Daoy (cell line): Measurements from ENCODE around the gene IGFBP5. TPM values are rescaled to one million over a fixed set of nuclear protein-coding genes. Genes with fewer than 3 reads are reported as not detected.
A peak's percentile ranks its signal among the peaks of the same experiment; 100 is the strongest.

Experiments used
- DNase-seq: peaks from one replicate; pipeline ENCODE4 v3.0.0-alpha.2; 2015; ENCODE audit warnings: low read depth
- total RNA-seq: library from RNA; depleted of rRNA; stranded (reverse); fragments of >200 nt; shearing (Covaris generic); gene quantifications from 2 replicates; pipeline ENCODE4 v1.2.3, GENCODE V29; 2014

The IGFBP5 gene
- total RNA-seq, 1 experiment from 2014 or later: 2.9 TPM

- DNase-seq: no peak
Measured at GRCh38 chr2:216665717-216666116, 29.6 kb downstream of the IGFBP5 start.

DNA sequence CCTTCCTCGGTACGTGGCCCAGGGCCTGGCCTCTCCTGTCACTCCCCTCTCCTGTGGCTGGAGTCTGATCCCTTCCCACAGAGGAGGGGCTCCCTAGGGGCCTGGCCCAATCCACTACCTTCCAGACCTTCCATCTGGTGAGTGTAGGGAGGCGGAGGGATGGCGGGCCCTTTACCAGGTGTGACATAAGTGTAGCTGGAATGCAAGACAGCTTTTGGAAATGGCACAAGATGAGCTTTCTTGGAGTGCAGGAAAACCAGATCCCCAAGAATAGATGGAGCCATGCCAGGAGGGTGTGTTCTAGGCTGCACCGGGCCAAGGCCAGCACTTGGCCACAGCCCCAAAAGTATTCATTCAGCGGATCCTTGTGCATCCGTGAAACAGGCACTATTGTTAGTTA, 30.1 kb downstream of the IGFBP5 start:
- peak; percentile 15 for DNase-seq

DNA sequence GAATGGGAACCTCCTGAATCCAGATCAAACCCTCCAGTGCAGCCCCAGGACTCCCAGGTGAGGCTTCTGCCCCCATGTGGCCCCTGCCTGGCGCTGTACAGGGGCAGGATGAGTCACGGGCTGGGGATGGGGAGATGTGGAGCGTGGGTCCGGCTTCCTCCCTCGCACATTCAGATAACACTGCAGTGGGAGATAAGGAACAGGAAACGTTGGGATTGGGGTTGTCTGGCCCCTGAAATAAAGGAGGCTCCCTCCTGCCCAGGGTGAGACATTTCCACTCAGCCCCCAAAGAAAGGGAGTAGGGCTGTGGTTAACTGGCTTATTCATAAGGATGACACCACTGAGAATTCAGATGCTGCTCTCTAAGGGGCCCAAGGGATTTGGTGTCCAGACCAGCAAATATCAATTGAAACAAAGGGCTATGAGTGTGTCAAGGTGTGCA, 30.7 kb downstream of the IGFBP5 start:
- DNase-seq: peak; percentile 68

DNA sequence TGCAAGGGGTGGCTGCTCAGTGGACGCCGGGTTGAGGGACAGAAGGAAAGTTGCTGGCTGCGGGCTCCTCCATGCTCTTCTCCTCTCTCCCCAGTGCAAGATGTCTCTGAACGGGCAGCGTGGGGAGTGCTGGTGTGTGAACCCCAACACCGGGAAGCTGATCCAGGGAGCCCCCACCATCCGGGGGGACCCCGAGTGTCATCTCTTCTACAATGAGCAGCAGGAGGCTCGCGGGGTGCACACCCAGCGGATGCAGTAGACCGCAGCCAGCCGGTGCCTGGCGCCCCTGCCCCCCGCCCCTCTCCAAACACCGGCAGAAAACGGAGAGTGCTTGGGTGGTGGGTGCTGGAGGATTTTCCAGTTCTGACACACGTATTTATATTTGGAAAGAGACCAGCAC, 31.5 kb downstream of the IGFBP5 start:
- no peak for DNase-seq

DNA sequence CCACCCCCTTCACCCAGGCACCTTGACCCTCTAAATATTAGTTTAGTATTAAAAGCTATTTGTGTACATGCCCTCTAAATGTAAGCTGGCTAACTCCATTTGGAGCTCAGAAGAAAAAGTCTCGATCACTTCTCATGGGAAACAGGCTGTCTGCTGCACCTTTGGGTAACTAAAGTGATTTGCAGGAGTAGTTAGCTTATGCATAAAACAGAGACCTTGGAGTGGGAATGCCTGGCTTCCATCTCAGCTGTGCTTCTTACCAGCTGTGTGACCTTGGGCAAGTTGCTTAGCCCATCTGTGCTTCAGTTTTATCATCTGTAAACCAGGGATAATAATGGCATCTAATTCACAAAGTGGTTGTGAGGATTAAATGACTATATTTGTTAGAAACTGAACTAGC, 32.2 kb downstream of the IGFBP5 start:
- DNase-seq: no peak

DNA sequence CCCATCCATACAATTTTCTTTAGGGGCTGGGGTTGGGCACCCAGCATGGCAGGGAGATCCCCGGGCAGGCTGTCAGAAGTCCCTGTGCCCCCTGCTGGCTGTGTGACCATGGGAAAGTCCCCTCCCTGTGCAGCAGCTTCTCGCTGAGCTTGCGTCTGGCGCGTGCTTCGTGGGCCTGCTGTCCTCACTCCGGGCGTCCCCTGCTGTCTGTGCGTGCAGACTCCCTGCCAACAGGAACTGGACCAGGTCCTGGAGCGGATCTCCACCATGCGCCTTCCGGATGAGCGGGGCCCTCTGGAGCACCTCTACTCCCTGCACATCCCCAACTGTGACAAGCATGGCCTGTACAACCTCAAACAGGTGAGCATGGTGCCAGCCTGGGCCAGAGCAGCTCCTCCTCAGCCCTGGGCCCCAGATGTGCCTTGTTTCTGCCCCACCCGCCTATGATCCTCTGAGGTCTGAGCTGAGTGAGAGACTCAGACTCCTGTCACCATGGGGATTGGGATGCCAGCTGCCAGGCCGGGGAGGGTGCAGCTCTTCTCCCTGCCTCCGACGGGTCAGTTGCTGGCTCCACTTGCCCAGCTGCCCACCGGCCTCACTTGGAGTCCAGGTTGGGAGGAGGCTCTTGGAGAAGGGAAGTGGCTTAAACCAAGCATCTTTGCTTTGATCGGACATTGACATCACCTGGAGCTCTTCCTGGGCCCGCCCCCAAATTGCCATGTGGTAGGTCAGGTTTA, 33.5 kb downstream of the IGFBP5 start:
- DNase-seq: peak; percentile 26

DNA sequence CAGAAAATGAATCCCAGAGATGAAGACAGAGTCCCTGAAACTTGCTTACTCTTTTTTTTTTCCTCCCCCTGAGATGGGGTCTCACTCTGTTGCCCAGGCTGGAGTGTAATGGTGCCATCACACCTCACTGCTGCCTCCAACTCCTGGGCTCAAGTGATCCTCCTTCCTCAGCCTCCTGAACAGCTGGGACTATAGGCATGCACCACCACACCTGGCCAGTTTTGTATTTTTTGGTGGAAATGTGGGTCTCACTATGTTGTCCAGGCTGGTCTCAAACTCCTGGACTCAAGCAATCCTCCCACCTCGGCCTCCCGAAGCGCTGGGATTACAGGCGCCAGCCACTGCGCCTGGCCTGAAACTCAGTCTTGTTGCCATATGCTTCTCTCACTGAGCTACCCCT, 34.3 kb downstream of the IGFBP5 start:
- no peak for DNase-seq

DNA sequence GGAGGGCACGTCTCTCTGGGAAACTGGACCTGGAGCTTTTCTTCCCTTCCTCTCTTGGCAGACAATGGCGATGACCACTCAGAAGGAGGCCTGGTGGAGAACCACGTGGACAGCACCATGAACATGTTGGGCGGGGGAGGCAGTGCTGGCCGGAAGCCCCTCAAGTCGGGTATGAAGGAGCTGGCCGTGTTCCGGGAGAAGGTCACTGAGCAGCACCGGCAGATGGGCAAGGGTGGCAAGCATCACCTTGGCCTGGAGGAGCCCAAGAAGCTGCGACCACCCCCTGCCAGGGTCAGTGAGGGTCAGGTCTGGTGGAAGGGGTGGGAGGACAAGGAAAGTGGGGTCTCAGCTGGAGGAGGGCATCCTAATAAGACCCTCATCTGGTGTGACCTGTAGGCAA, 34.9 kb downstream of the IGFBP5 start:
- DNase-seq: no peak

GRCh38 chr2:216659276-216659675, 36.1 kb downstream of the IGFBP5 start:
- DNase-seq: no peak

DNA sequence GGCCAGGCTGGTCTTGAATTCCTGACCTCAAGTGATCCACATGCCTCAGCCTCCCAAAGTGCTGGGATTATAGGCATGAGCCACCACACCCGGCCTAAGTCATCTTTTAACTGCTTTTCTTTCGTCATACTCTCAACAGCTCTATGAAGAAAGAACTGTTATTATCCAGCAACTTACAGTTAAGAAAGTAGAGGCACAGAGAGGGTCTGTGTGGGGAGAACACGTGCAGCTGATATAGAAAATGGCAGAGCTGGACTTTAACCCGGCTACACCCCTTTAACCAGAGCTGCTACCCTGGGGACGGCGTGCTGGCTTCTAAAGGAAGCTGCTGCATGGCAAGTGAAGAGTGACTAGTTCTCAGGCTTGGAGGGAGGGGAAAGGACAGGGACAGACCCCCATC, 36.6 kb downstream of the IGFBP5 start:
- DNase-seq: no peak

GRCh38 chr2:216657980-216658379, 37.4 kb downstream of the IGFBP5 start:
- DNase-seq: no peak

- DNase-seq: no peak
Measured at GRCh38 chr2:216657086-216657855, 38.1 kb downstream of the IGFBP5 start.

GRCh38 chr2:216654528-216655052, 40.8 kb downstream of the IGFBP5 start:
- DNase-seq: no peak

DNA sequence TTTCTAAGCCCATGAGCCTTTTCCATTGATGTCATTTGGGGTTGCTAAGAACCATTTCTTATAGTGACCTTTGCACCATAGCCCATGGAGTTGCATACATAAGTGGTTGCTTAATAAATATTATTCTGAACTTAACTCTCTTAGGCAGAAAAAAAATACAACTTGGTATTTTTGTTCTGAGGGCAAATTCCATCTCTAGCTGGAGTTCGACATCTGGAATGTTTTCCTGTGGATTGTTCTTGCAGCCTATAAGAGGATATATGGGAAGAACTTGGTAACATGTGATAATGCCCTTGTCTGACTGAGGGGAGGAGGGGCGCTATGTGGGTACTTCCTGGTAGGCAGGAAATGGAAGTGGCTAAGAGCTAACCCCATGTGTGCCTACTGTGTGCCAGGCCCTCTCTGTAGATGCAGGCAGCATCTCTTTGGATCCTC, 41.4 kb downstream of the IGFBP5 start:
- no peak for DNase-seq

- no peak for DNase-seq
Measured at GRCh38 chr2:216653093-216653799, 42.1 kb downstream of the IGFBP5 start.

DNA sequence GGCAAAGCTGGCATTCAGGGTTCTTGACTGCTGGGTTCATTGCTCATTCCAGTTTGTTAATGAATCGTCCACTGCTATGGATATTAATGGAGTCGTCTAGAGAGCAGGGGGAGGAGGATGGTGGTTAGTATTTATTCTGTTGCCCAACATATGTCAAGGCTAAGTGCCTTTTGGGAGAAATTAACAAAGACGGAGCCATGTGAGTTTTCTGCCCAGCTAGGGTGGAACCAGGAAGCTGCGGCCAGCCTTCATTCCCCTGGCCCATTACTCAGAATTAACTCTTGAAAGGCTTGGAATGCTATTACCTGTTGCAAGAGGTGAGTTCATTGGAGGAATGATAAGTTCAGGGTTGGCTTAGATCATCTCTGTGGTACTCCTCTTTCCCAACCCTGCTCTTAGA, 42.8 kb downstream of the IGFBP5 start:
- DNase-seq: no peak

GRCh38 chr2:216651351-216651881, 43.9 kb downstream of the IGFBP5 start:
- DNase-seq: no peak

DNA sequence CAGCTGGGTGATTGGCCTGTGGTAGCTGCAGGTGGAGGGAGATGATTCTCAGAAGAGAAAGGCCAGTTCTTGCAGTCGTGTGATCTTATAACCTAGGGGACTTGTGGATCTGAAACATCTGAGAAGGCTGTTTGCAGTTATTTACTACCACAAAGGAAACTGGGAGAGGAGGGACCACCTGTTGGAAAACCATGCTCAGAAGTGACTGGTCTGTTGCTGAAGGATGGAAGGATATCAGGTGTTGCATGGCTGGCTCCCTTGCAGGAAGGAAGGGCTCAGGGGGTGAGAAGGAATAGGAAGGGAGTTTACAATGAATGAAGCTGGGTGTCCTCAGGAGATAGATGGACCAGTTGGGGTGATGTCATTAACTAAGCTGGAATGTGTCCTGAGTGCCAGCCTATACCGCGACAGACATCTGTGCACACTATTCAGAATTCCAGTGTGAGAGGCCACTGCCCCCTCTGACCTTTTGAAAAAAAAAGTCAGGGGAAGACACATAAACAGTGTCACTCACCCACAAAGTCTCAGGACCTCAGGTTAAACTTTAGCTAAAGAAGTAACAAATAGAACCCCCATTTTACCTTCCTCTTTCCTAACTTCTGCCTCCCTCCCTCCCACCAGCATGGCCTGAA, 44.6 kb downstream of the IGFBP5 start:
- DNase-seq: no peak

- no peak for DNase-seq
Measured at GRCh38 chr2:216649574-216649973, 45.8 kb downstream of the IGFBP5 start.

GRCh38 chr2:216648105-216648504, 47.2 kb downstream of the IGFBP5 start:
- DNase-seq: no peak

DNA sequence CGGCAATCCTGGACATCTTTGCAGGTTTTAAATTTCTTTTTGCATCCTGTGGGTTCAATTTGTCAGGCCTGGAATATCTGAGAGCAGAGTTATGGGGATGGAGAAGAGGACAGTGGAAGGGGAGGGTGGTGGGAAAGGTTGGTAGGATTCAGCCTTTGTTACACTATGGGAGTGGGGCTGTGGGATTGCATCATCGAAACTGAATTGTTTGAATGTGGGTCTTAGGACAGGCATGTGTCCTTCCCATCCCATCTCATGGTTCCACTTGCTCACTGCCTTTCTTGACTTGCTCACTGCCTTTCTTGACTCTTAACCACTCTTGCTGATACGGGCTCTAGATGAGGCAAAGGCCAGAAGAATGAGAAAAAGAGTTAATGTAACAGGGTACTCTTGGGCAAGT, 49.2 kb downstream of the IGFBP5 start:
- DNase-seq: no peak

DNA sequence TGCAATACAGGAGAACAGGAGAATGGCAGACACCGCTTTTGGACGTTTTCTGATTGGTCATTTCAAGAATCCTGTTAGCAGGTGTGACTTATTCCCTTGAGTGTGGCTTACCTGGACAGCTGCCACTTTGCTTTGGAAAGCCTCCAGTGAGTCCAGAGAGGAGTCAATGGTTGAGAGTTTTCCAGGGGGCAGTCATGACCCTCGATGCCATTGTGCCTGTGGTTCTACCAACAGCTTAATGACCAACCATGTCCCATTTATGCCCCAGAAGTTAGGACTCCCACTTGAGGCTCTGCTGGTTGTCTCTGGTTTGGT, 49.8 kb downstream of the IGFBP5 start:
- DNase-seq: no peak
